ENCODE data around the gene CAPN13.

The CAPN13 gene

DNA sequence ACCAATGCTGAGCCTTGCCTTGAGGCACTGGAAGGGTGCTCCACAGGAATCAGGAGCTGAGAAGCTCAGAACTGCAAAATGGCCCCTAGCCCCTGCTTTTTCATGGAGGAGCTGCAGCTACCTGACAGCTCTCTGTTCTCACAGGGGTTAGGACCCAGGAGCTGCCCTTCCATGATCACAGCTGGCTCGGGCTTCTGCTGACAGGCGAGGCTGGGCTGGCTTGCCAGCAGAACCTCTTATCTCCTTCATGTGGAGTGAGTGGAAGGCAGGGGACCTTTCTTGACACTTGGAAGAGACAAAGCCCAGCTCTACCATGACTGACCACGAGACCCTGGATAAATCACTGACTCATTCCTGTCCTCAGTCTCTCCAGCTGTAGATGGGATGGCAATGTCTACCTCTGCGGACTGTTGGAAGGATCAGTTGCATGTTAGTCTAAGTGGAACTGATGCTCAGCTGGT, 113.4 kb downstream of the CAPN13 start:
- no peaks in the 10 kb centered on the region for H3K9me3 ChIP-seq (ENCODE audit: low read length)
- no peak overlapping the region for H2AFZ ChIP-seq (ENCODE audit: low read depth, low read length)

DNA sequence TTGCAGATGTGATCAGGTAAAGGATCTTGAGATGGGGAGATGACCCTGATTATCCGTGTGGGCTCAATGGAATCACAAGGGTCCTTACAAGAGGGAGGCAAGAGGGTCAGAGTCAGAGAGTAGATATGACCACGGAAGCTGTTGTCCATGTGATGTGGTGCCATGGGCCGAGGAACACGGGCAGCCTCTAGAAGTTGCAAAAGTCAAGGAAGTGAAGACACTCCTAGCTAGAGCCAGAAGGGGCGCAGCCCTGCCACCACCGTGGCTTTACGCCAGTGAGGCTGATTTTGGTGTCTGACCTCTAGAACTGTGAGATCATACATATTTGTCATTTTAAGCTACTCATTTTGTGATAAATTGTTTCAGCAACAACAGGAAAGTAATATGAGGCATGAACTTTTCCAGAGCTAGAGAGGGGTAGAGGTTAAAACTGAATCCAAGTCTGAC, 114.4 kb downstream of the CAPN13 start:
- Histone ChIP-seq H2AFZ (ENCODE audit: low read depth, low read length) (no peak overlapping the region), H3K4me3 (ENCODE audit: low read length) (no peak overlapping the region), H3K9me3 (ENCODE audit: low read length) (no peaks in the 10 kb centered on the region), H3K27me3 (ENCODE audit: insufficient read depth, low read length) (peaks cover 5% of the 10 kb centered on the region), H3K36me3 (ENCODE audit: insufficient read depth, low read length) (no peaks in the 10 kb centered on the region), H3K4me1 (ENCODE audit: insufficient read depth, low read length) (no peaks in the 10 kb centered on the region)

More for the DNA sequence above, 113.4 kb downstream of the CAPN13 start:
- no peak overlapping the region for H3K4me3 ChIP-seq (ENCODE audit: low read length)
- H3K4me1 ChIP-seq (ENCODE audit: insufficient read depth, low read length), result no peaks in the 10 kb centered on the region
- H3K36me3 ChIP-seq (ENCODE audit: insufficient read depth, low read length), result no peaks in the 10 kb centered on the region
- H3K27me3 ChIP-seq (ENCODE audit: insufficient read depth, low read length), result peaks cover 5% of the 10 kb centered on the region

- H3K27me3 ChIP-seq (ENCODE audit: insufficient read depth, low read length), result peaks cover 5% of the 10 kb centered on the region
- no peaks in the 10 kb centered on the region for H3K36me3 ChIP-seq (ENCODE audit: insufficient read depth, low read length)
- no peaks in the 10 kb centered on the region for H3K4me1 ChIP-seq (ENCODE audit: insufficient read depth, low read length)
- H2AFZ ChIP-seq (ENCODE audit: low read depth, low read length), result no peak overlapping the region
- H3K4me3 ChIP-seq (ENCODE audit: low read length), result no peak overlapping the region
- no peaks in the 10 kb centered on the region for H3K9me3 ChIP-seq (ENCODE audit: low read length)
Observed at GRCh38 chr2:30691948-30692828, 115.1 kb downstream of the CAPN13 start.

DNA sequence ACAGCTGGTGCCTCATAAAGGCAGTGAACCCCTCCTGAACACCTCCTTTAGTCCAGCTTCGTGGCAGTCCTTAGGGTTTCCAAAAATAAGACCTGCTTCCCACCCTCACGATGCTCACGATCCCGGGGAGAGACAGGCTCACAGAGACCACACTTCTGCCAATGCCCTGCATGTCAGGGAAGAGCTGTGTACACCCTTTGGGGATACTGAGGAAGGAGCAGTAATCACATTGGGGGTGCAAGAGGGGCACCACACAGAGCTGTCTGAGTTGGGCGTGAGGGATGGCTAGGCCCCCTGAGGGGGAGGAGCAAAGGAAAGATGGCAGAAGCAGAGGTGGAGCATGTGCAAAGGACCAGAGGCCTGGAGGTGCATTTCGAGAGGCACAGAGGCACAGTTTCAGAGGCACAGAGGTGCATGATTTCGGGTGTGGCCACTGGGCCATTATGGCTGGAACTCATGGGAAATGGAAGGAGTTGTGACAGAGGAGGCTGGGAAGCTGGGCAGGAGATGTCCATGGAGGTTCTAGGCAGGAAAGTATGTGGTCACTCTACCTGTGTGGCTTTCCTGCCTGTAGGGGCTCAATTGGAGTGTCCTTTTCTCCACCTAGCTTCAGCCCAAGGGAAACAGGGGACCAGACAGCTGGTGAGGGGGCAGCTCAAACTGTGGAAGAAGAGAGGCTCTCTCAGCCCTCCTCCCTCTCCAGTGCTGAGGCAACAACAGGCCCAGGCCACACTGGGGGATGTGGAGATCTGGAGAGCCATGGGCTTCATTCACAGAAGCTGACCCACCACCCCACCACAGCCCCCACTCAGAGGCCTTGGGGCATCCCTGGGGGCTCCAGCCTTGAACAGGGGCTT, 115.9 kb downstream of the CAPN13 start:
- no peaks in the 10 kb centered on the region for H3K9me3 ChIP-seq (ENCODE audit: low read length)
- H3K36me3 ChIP-seq (ENCODE audit: insufficient read depth, low read length), result no peaks in the 10 kb centered on the region
- H3K4me1 ChIP-seq (ENCODE audit: insufficient read depth, low read length), result no peaks in the 10 kb centered on the region
- no peak overlapping the region for H2AFZ ChIP-seq (ENCODE audit: low read depth, low read length)
- H3K4me3 ChIP-seq (ENCODE audit: low read length), result no peak overlapping the region
- H3K27me3 ChIP-seq (ENCODE audit: insufficient read depth, low read length), result peaks cover 5% of the 10 kb centered on the region

GRCh38 chr2:30690126-30690561, 117.1 kb downstream of the CAPN13 start:
- Histone ChIP-seq H2AFZ (ENCODE audit: low read depth, low read length) (no peak overlapping the region), H3K27me3 (ENCODE audit: insufficient read depth, low read length) (peaks cover 5% of the 10 kb centered on the region), H3K9me3 (ENCODE audit: low read length) (no peaks in the 10 kb centered on the region), H3K4me3 (ENCODE audit: low read length) (no peak overlapping the region), H3K4me1 (ENCODE audit: insufficient read depth, low read length) (no peaks in the 10 kb centered on the region), H3K36me3 (ENCODE audit: insufficient read depth, low read length) (no peaks in the 10 kb centered on the region)

GRCh38 chr2:30689496-30690125, 117.6 kb downstream of the CAPN13 start:
- Histone ChIP-seq H3K4me1 (ENCODE audit: insufficient read depth, low read length) (no peaks in the 10 kb centered on the region), H3K9me3 (ENCODE audit: low read length) (no peaks in the 10 kb centered on the region), H3K27me3 (ENCODE audit: insufficient read depth, low read length) (peaks cover 5% of the 10 kb centered on the region), H2AFZ (ENCODE audit: low read depth, low read length) (no peak overlapping the region), H3K4me3 (ENCODE audit: low read length) (no peak overlapping the region), H3K36me3 (ENCODE audit: insufficient read depth, low read length) (no peaks in the 10 kb centered on the region)

DNA sequence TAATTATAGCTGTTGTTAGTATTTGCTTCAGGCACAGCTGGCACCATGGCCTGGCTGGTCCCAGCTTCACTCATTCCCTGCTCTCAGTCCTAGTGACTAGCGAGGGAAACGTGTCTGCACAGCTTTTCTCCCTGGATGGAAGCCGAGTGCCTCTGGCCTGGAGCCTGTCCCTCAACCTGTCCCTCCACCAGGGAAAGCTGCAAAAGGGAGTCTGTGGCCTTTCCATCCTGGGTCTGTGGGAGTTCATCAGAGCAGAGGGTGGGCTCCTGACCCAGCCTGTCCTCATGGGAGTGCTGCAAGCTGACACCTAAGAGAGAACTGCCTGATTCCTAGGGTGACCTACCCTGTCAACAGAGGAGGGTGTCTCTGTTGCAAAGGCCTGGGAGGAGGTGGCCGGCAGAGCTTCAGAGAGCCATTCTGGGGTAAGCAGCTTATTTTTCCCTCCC, 118.3 kb downstream of the CAPN13 start:
- H3K27me3 ChIP-seq (ENCODE audit: insufficient read depth, low read length), result peaks cover 5% of the 10 kb centered on the region
- no peak overlapping the region for H2AFZ ChIP-seq (ENCODE audit: low read depth, low read length)
- H3K4me1 ChIP-seq (ENCODE audit: insufficient read depth, low read length), result no peaks in the 10 kb centered on the region
- no peaks in the 10 kb centered on the region for H3K36me3 ChIP-seq (ENCODE audit: insufficient read depth, low read length)
- H3K9me3 ChIP-seq (ENCODE audit: low read length), result no peaks in the 10 kb centered on the region
- no peak overlapping the region for H3K4me3 ChIP-seq (ENCODE audit: low read length)

DNA sequence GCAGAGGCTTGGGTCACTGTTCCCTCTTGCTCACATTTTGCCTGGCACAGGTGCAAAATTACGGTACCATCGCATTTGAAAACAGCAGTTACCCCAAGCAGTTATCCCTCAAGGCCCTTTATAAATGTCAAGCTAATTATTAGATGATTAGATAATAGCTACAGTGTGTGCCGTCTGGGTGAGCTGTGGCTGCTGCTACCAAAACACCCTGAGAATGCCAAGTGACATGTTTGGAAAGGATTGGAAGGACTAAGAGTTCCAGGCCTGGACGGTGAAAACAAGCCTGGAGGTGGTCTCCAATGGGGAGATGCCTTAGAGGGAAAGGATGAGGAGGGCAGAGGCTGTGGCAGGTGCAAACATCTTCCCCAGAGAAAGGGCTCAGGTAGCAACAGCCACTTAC, 120.6 kb downstream of the CAPN13 start:
- Histone ChIP-seq H3K36me3 (ENCODE audit: insufficient read depth, low read length) (no peaks in the 10 kb centered on the region), H3K9me3 (ENCODE audit: low read length) (no peaks in the 10 kb centered on the region), H3K4me1 (ENCODE audit: insufficient read depth, low read length) (no peaks in the 10 kb centered on the region), H3K27me3 (ENCODE audit: insufficient read depth, low read length) (peaks cover 9% of the 10 kb centered on the region), H2AFZ (ENCODE audit: low read depth, low read length) (no peak overlapping the region), H3K4me3 (ENCODE audit: low read length) (no peak overlapping the region)

DNA sequence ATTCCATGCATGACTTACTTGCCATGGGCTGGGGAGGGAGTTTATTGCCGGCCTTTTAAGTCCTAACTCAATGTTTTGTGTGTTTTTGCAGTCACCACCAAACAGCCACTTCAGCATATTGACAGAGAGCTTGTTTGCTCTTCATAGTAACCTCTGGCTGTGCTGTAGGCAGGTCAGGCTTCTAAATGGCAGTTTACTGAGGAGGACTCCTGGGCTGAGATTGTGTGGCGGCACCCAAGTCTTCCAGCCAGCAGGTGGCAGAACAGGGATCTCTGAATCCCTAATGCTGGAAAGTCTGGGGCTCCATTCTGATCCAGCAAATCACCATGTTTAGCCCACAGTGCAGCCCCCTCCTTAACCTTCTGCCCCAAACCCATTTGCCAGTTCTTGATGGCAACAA, 121.2 kb downstream of the CAPN13 start:
- Histone ChIP-seq H3K36me3 (ENCODE audit: insufficient read depth, low read length) (no peaks in the 10 kb centered on the region), H2AFZ (ENCODE audit: low read depth, low read length) (no peak overlapping the region), H3K4me3 (ENCODE audit: low read length) (no peak overlapping the region)

GRCh38 chr2:30684996-30685395, 122.2 kb downstream of the CAPN13 start:
- H3K4me1 ChIP-seq (ENCODE audit: insufficient read depth, low read length), result peaks cover 2% of the 10 kb centered on the region
- no peaks in the 10 kb centered on the region for H3K9me3 ChIP-seq (ENCODE audit: low read length)
- no peaks in the 10 kb centered on the region for H3K36me3 ChIP-seq (ENCODE audit: insufficient read depth, low read length)
- H2AFZ ChIP-seq (ENCODE audit: low read depth, low read length), result no peak overlapping the region
- H3K4me3 ChIP-seq (ENCODE audit: low read length), result no peak overlapping the region
- H3K27me3 ChIP-seq (ENCODE audit: insufficient read depth, low read length), result peaks cover 6% of the 10 kb centered on the region

More for the DNA sequence above, 121.2 kb downstream of the CAPN13 start:
- no peaks in the 10 kb centered on the region for H3K4me1 ChIP-seq (ENCODE audit: insufficient read depth, low read length)
- H3K9me3 ChIP-seq (ENCODE audit: low read length), result no peaks in the 10 kb centered on the region
- peaks cover 7% of the 10 kb centered on the region for H3K27me3 ChIP-seq (ENCODE audit: insufficient read depth, low read length)

DNA sequence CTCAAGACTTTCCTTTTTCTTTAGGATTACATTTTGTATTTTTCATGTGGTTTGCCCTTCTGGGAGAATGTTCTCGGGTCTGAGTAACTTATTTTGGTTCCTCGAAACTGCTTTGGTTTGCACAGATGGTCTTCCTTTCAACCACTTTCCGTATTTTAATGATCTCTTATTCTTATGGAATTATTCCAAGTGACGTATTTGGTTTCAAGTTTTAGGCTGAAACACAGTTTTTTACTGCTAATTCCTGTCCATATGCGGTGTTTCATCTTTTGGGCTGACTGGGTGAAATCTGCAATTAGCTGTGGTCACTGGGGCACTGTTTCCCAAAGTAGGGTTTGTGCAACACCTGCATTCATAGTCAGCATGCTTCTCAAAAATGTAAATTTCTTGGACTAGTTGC, 122.7 kb downstream of the CAPN13 start:
- H3K36me3 ChIP-seq (ENCODE audit: insufficient read depth, low read length), result no peaks in the 10 kb centered on the region
- no peak overlapping the region for H3K4me3 ChIP-seq (ENCODE audit: low read length)
- H3K27me3 ChIP-seq (ENCODE audit: insufficient read depth, low read length), result peaks cover 4% of the 10 kb centered on the region
- no peaks in the 10 kb centered on the region for H3K9me3 ChIP-seq (ENCODE audit: low read length)
- H2AFZ ChIP-seq (ENCODE audit: low read depth, low read length), result no peak overlapping the region
- peaks cover 4% of the 10 kb centered on the region for H3K4me1 ChIP-seq (ENCODE audit: insufficient read depth, low read length)

DNA sequence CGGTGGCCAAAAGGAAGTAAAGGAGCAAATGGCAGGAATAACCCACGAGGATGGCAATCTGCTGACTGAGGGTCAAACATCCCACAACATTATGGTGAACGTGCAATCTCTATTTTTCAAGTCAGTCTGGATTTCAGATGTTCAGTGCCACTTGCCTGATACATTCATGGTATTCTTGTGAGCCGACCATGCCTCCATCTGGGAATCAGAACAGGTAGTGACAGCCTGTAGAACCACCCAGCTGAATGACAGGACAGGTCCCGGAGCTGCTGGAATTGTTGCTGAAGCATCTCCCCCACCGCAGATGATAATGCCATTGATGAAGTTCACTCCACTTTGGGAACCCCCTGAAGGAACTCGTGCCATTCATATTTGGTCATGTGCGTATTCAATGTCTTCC, 123.2 kb downstream of the CAPN13 start:
- H2AFZ ChIP-seq (ENCODE audit: low read depth, low read length), result no peak overlapping the region

More for the DNA sequence above, 123.2 kb downstream of the CAPN13 start:
- no peak overlapping the region for H3K4me3 ChIP-seq (ENCODE audit: low read length)
- peaks cover 4% of the 10 kb centered on the region for H3K4me1 ChIP-seq (ENCODE audit: insufficient read depth, low read length)
- peaks cover 4% of the 10 kb centered on the region for H3K27me3 ChIP-seq (ENCODE audit: insufficient read depth, low read length)
- no peaks in the 10 kb centered on the region for H3K36me3 ChIP-seq (ENCODE audit: insufficient read depth, low read length)
- no peaks in the 10 kb centered on the region for H3K9me3 ChIP-seq (ENCODE audit: low read length)
